GM21576 (cell line): Measurements from ENCODE around the gene SNX30.
"Not testable (repeated sequence)": the region's sequence is repeated elsewhere in the genome, so short reads cannot be mapped to it uniquely, and the experiment has no call there.

Source experiments
- ATAC-seq: cut with Tn5 transposase; IDR thresholded peaks from one replicate; pipeline ENCODE4 v1.9.1; 2021; ENCODE audit warnings: mild to moderate bottlenecking, moderate library complexity; ENCODE audit not compliant: unreplicated experiment

The SNX30 gene, protein sequence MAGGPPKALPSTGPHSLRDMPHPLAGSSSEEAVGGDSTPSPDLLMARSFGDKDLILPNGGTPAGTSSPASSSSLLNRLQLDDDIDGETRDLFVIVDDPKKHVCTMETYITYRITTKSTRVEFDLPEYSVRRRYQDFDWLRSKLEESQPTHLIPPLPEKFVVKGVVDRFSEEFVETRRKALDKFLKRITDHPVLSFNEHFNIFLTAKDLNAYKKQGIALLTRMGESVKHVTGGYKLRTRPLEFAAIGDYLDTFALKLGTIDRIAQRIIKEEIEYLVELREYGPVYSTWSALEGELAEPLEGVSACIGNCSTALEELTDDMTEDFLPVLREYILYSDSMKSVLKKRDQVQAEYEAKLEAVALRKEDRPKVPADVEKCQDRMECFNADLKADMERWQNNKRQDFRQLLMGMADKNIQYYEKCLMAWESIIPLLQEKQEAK

DNA sequence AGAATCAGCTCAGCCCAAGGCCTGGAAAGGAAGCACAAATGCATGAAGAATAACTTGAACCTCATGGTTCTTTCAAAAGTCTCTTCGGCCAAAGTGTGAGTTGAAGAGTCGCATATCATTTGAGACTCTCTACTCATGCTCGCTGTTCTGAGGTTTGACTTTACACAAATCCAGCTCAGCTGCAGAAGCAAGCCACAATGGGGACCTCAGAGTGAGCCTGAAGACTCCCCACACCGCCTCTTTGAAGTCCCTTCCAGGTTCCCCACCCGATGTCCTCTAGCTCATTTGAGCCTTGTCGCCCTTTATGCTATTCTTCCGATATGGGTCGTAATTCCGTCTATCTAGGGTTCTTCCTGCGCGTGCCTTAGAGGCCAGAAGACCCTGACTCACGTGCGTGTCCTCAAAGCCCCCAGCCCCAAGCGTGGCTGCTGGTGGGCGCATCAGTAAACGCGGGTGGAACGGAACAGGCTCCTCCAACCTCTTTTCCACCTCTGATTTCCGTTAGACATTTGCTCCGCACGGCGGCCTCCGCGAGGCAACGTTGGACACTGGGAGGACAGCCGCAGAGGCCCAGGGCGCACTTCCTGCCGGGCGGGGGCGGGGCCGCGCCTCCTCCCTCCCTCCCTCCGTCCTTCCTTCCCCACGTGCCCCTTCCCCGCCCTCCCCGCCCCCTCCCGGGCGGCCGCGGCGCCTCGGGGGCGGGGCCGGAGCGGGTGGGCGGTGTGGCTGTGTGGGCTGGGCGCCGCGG is at the start of gene SNX30:
Gene SNX30 (plus strand): TSS at position 745 of the 748 bp plus-strand sequence. CDS start 242 bp downstream, outside the sequence.
- ATAC-seq = peak; percentile 69

DNA sequence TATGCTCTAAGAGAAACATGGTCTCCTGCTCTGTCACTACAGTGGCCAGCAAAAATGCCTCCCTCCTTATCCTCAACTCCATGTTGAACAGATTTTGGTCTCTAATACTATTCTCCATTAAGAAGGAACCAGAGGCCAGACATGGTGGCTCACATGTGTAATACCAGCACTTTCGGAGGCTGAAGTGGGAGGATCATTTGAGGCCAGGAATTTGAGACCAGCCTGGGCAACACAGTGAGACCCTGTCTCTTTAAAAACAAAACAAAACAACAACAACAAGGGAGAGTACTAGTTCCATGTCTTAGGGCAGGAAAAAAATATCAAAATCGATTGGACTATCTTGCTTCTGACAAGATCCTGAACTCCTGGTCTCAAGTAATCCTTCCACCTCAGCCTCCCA is 47.3 kb upstream of the SNX30 start:
- no peak for ATAC-seq

DNA sequence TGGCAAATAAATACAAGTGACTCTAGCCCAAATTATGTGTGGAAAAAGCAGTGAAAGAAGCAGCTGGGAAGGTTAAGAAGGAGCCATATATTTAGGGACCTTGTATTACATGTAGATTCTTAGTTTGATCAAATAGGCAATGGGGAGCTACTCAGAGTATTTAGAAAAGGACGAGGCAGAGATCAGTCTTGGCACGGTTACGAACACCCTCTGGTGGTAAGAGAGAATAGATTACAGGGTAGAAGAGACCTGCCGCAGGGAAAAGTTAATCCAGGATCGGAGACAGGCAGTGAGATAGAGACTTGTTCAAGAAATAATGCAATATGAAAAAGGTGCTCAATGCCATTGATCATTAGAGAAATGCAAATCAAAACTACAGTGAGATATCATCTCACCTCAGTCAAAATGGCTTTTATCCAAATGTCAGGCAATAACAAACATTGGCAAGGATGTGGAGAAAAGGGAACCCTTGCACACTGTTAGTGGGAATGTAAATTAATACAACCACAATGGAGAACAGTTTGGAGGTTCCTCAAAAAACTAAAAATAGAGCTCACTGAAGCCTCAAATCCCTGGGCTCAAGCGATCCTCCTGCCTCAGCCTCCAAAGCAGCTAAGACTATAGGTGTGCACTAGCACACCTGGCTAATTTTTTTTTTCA is 44.7 kb upstream of the SNX30 start:
- ATAC-seq = no peak

DNA sequence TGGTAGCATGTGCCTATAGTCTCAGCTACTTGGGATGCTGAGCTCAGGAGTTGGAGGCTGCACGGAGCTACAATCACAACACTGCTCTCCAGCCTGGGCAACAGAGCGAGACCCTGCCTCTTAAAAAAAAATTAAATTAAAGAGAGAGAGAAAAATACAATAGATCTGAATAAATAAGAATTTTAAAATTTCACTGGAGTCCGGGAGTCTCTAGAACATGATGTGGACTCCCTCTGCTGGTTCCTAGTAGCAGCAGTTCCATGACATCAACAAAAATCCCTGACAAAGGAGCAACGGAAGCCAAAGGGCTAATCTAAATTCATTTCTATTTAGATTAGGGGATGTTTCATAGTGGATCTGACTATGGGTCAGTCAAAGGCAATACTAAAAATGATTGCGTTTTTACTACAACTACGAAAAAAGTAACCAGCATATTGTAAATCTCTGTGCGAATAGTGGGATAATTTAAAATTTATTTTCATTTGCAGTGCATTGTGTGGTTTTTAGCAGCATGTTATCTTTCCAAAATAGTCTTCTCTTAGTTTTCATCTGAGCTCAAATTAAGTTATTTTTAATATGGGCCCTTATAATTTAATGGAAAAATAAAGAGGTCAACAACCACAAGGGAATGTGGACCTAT is 39.4 kb upstream of the SNX30 start:
- ATAC-seq = no peak

DNA sequence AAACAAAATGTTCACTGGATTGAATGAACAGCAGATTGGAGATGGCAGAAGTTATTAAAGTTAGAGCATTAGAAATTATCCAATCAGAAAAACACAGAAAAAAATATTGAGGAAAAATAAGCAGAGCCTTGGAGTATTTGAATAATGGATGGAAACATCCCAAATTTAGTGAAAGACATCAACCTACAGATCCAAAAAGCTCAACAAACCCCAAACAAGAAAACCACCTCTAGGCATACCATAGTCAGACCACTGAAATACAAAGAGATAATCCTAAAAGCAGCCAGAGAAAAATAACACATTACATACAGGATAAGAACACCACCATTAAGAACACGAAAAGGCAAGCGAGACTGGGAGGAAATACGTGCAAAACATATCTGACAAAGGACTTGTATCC is 37.9 kb upstream of the SNX30 start:
- no peak for ATAC-seq

DNA sequence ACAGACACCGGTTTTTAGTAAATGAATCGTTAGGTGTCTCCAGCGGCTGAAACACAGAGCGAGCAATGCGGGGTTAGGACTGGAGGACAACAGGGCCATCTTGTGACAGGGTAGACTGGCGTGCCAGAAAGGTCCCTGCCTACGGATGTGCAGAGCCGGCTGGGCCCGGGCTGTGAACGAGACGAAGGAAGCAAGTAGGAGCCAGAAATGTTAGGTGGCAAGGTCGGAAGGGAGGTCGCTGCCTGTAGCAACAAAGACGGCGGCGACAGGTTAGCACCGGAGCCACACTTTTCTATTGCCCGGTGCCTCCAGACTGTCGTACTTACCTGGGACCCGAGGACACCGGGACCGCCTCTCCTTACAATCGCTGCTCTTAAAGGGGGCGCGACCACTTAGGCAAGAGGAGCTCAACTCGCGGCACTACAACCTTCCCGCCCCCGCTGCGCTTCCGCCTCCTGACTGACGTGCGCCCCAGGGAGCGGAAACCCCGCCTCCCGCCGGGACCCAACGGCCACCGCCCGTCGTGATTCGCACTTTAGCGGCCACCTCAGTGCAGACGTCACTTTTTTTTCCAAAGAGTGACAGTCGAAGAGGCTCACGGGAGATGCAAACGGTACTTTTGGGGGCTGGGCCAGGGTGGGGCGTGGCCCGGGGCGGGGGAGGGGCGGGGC is 32.8 kb upstream of the SNX30 start, which contains the start of gene INIP:
Gene INIP (minus strand): TSS at position 457 of the 671 bp plus-strand sequence. CDS start 1,632 bp downstream, outside the sequence.
- peak; percentile 92 for ATAC-seq

DNA sequence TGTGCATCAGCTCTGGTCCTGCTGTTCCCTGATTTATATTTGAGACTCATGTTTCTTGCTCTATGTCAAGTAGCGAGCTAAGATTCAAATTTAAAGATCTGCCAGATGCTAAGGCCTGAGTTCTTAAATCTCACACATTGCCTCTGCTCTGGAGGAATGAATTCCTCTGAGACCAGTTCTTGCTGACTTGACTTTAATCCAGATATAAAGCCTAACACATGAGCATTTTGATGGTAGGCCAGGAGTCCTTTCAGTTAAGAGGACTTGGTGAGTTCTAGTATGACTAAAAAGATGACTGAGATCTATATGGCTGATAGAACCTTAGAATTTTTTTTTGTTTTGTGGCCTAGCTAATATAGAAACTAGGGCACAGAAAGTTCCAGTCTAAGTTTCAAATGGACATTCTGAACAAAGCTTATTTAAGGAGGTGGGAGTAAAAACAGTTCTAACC is 31.3 kb upstream of the SNX30 start:
- ATAC-seq = no peak

DNA sequence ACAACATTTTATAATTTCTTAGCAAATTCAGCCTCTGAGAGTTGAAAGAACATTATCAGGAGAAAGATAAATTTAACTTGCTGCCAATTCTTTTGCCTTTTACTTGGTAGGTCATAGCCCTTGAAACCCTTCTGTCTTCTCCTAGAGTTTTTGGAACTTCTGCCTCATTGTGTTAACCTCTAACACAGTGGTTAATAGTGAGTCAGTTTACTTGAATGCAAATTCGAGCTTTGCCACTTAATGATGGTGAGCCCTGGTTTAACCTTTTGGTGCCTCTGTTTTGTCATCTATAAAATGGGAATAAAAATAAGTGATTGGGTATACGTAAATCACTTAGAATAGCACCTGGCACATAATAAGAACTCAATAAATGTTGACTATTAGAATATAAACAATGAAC is 30.9 kb upstream of the SNX30 start:
- no peak for ATAC-seq

DNA sequence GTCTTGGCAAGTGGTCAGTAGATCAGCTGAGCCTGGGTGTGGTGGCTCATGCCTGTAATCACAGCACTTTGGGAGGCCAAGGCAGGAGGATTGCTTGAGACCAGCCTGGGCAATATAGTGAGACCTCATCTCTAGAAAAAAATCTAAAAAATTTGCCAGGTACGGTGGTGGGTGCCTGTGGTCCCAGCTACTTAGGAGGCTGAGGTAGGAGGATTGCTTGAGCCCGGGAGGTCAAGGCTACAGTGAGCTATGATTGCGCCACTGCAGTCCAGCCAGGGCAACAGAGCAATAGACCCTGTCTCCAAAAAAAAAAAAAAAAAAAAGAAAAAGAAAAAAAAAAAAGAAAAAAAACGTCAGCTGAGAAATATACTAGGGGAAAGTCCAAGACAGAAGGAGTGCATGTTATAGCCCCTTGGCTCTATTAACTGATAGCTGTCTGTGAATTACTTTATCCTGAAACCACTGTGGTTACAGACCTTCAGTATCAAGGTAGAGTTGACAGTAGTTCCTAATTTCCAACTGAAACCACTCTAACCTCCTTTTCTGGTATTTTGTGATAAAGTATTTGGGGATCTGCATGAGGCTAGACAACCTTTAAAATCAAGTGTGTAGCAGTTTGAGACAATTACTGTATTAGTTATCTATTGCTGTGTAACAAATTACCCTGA is 30.3 kb upstream of the SNX30 start:
- no peak for ATAC-seq

DNA sequence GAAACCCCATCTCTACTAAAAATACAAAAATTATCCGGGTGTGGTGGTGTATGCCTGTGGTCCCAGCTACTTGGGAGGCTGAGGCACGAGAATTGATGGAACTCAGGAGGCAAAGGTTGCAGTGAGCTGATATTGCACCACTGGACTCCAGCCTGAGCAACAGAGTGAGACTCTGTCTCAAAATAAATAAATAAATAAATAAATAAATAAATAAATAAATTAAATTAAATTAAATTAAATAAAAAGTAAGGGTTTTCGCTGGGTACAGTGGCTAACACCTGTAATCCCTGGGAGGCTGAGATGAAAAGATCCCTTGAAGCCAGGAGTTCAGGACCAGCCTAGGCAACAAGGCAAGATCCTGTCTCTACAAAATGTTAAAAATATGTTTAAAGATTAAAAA is 27.8 kb upstream of the SNX30 start:
- ATAC-seq = not testable (repeated sequence)

DNA sequence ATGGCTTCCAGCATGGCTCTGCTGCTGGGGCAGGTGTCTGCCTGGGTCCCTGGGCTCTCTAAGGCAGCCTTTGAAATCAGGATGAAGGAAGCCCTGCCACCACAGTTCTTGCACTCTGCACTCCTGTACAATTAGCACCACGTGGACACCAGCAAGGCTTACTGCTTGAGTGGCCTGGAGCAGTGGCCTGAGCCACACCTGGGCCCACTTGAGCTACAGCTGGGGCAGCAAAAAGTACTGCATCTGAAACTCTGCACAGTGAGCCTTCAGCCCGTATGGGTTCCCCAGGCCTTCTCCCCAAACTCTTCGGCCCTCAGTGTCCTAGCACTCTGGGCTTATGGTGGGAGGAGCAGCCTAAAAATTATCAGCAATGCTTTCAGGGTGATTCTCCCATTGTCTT is 24.6 kb upstream of the SNX30 start:
- ATAC-seq = peak; percentile 57

DNA sequence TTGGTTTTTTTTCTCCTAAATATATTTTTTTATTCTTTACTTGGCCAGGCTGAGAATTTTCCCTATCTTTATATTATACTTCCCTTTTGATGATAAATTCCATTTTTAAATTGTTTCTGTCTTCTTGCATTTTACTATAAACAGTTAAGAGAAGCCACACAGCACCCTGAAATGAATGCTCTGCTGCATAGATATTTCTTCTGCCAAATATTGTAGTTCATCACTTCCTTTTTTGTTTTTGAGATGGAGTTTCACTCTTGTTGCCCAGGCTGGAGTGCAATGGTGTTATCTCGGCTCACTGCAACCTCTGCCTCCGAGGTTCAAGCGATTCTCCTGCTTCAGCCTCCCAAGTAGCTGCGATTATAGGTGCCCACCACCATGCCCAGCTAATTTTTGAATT is 24.1 kb upstream of the SNX30 start:
- ATAC-seq = peak; percentile 61

DNA sequence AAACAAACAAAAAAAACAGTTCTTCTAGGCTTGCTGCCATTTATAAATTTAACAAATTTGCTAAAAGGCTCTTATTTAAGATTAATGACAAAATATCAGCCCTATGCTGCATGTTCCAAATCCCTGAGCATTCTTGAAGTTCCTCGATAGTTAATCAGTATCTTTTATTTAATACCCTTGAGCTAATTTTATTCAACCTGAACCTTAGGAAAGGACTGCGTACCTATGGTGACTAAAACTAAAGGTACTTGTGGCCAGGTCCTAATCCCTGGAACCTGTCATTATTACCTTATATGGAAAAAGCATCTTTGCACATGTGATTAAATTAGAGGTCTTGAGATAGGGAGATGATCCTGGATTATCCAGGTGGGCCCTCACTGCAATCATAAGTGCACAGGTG is 22.2 kb upstream of the SNX30 start:
- ATAC-seq = no peak

DNA sequence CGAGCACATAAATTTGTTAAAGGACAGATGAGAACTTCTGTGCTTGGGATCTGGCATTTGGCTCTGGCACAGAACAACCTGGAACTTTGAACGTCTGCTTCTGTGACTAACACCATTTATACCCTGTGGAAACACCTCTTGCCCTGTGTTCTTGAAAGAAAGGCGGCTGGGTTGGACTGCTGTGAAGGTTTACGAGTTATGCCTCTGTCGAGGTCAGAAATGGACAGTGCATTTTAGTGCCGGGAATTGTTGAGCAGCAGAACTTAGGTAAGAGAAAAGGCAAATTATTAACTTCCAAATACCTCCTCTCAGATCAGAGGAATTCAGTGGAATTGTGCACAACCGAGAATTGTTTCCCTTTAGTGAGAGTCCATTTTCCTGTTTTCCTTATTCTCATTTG is 18.6 kb upstream of the SNX30 start:
- ATAC-seq = no peak

DNA sequence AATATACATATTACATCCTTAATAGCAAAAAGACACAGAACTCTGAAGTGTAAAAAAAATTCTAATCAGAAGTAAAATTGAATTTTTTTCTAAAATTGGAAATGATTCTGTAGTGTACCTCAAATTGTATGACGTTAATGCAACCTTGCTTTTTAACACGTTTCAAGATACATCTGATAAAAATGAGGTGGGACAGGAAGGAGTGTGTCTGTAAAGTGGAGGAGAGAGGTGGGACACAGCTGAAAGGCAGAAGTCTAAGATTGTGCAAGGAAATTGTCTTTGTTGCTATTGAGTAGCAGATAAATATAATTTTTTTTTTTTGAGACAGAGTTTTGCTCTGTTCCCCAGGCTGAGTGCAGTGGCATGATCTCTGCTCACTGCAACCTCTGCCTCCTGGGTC is 15.7 kb upstream of the SNX30 start:
- no peak for ATAC-seq

DNA sequence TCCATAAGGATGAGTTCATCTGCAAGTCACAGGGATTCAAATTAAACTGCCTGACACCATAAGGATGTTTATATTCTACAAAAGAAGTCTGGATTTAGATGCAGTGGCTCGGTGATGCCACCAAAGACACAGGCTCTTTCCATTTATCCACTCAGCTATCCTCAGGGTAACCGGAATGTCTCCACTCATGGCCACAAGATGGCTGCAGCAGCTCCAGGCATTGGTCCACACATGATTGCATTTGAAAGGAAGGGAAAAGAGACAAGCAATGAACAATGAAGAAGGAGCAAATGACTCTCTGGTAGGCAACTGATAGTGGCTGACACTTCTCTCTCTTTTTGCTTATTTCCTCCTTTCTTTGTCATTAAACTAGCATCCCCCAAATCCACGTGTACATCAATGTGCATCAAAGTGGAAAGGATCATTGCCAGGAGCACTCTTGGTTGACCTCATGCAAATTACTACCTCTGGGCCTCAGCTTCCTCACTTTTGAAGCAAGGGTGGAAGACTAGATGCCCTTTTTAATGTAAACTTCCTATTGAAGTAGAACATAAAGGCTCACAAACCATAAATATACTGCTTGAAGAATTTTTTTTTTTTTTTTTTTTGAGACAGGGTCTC is 7.2 kb upstream of the SNX30 start:
- ATAC-seq = no peak

DNA sequence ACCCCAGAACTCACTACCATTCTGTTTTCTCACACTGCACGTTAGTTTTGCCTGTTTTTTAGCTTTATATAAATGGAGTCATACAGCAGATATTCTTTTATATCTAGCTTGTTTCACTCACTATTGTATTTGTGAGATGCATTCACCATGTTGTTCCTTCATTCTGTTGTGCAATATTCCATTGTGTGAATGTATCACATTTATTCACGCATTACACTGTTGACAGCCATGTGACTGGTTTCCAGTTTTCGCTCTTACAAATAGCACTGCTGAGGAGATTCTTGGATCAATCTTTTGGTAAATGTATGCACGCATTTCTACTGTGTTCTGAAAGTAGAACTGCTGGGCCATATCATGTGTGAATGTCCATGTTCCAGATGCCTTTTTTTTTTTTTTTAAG is 6.4 kb upstream of the SNX30 start:
- ATAC-seq = no peak

DNA sequence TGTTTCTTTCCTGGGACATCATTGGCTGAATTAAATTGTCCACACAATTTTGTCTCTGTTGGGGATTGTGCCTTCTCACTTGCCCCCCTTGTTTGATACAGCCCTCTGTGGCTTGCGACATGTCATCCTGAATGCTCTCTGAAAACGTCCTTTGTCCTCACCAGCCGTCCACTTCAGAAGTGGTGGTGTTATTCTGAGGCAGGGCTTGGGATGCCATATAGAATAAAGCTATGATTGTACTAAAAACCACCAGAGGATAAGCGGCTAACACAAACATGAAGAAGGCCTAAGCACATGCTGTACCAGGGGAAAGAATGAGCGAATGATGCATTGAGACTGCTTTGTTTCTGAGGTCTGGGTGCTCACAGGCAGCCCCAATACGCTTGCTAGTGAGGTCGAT is 3.5 kb upstream of the SNX30 start:
- ATAC-seq = no peak

DNA sequence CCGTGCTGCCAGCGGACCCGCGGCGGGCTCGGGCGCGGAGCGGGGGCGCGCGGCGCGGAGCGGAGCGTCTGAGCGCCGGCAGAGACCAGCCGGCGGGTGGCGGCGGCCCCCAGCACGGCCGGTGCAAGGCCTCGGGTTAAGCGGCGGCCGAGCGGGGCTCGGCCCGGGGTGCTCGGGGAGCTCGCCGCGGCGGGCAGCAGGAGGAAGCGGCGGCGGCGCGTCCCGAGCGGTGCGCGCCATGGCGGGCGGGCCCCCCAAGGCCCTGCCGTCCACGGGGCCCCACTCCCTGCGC is 150 bp downstream of the SNX30 start:
- ATAC-seq = no peak
